GM19324 (cell line): ENCODE measurements around the gene MMP24OS.
A peak's percentile ranks its signal among the peaks of the same experiment; 100 is the strongest.

ENCODE experiments used
- ATAC-seq: cut with Tn5 transposase; IDR thresholded peaks from one replicate; pipeline ENCODE4 v1.9.1; 2021; ENCODE audit warnings: mild to moderate bottlenecking, moderate library complexity; ENCODE audit not compliant: unreplicated experiment, low FRiP score

MMP24OS gene

DNA sequence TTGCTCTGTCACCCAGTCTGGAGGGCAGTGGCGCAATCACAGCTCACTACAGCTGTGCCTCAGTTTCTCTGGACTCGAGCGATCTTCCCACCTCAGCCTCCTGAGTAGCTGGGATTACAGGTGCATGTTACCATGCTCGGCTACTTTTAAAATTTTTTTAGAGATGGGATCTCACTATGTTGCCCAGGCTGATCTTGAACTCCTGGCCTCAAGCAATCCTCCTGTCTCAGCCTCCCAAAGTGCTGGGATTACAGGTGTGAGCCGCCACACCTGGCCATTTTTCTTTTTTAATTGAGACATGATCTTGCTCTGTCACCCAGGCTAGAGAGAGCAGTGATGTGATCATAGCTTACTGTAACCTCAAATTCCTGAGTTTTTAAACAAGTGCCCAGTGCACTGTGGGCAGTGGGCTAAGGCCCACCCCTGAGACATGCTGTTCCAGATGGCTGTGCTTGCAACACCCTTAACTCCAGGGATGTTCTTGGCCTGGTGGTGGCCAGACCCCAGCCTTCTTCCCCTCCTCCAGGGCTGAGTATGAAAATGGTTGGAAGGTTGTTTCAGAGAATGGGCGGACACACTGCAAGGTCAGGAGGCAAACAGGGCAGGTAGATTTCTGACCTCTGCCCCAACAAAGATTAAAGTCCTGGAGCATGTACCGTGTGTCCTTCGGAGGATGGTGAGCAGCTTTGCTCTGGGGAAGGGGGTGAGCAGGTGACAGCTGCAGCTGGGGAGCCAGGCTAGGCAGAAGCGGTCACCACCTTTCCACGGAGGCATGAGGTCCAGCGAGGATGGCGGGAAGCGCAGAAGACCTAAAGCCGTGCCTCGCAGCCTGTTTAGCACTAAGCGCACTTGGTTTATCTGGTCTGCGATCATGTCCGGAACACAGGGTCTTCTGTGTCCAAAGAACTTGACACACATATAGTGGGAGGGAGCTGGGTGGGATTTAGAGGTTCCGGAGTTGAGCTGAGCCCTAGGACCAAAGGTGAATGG, 15.7 kb upstream of the MMP24OS start:
- no peak for ATAC-seq

DNA sequence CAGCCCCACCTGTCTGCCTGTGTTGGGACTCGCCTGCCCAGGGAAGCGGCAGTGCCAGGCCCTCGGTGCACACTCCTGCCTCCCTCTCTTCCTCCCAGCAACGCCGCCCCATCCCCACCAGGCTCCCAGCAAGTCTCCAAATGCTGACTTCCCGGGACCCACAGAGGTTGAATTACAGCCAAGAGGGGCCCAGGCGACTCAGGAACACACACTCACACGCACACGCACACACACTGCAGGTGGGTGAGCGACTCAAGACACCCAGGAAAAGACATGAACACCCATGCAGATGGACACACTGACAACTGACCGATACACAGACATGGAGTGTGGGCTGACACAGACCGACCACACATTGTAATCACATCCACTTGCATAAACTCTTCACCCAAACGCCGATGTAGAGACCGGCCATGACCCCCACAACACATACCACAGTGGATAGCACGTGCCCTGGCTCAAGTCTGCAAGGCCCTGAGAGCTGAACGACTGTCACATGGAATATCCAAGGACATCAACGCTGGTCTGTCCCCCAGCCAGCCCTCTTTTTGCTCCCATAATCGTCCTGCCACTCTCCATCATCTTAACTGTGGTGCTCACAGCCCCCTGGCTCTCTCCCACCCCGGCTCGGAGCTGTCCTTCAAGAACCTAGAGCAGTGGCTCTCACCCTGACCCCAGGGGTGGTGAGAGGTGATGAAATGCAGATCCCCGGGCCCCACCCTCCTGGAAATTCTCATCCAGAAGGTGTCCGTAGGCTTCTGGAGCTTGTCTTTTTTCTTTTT, 14.8 kb upstream of the MMP24OS start:
- ATAC-seq = no peak

DNA sequence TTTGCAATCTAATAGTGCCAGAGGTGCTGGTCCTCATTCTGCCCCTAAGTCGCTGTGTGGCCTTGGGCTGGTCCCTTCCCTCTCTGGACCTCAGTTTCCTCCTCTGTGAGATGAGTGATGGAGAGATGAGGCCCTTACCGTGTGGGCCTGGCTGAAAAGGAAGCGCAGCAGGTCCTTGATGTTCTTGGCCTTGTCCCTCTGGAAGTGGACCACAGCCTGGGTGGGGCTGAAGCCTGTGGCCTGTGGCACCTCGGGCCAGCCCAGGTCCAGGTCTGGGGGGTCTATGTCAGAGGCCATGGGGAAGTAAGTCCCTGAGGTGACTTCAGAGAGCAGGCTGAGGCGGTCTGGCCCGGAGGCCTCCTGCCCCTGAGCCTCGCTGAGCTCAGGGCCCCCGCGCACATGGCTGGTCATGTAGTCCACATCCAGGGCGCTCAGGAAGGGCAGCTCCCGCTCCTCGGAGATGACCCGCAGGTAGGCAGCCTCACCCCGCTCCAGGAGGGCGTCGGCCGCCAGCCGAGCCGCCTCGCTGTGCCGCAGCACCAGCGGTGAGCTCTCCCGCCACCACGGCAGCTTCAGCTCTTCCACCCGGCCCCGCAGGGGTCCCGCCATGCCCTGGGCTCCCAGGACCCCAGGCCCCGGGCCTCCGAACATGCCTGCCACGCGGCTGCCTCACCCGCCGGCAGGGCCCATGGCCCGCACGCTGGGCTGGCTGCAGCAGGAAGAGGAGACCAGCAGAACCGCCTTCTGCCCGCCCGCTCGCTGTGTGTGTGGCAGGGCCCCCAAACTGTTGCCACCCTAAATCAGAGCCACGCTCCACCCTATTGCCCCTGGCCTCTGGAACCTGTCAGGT, 14.0 kb upstream of the MMP24OS start, which contains the start of gene FAM83C:
Gene FAM83C (minus strand): TSS at position 772 of the 850 bp plus-strand sequence. CDS start 121 bp downstream, at position 651.
- no peak for ATAC-seq

DNA sequence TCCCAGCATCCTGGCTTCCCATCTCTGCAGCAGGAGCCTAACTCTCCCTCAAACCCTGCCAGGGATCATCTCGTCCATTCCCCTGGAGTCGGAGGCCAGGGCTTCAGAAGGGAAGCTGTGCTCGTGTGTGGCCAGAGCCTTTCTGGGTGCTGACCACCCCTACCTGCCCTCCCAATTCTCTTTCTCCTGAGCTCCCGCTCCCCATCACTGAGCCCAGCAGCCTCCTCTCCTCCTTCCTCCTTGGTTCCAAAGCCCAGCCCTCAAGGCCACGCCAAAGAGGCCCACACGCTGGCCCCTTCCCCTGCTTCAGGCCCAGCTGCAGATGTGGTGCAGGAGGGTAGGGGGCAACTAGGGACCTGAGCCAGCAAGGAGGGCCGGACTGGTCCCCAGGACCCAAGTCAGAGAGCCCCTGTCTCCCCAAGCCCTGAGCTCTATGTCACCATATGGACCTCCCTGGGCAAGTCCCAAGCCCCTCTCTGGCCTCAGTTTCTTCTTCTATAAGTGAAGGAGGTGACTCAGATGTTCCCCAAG, 13.0 kb upstream of the MMP24OS start:
- no peak for ATAC-seq

DNA sequence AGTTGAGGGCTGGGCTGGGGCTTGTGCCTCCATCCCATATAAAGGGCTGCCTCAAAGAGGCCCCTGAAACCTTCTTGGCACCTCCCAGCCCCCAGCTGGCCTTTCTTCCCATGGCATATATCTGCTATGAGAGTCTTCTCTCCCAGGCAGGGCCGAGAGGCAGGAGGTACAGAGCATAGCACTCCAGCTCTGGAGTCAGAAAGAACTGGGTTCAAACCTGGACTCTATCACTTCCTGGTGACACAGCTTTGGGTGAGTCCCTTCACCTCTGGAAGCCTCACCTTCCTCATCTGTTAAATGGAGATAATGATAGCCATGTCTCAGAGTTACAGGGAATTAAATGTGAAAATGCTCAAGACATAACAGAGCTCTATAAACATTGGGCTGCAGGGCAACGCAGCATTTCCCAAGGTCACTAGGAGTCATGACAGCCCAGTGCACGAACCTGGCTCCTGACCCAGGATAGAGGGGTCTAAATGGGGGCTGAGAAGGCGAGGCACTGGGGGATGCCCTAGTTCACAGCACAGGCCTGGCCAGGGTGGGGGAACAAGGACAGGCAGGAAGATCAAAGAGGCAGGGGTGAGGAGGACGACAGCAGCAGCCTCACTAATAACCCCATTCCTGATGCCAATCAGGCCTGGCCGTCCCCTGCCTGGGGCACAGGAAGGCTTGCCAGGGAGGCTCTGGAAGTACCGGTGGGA, 12.4 kb upstream of the MMP24OS start:
- no peak for ATAC-seq

DNA sequence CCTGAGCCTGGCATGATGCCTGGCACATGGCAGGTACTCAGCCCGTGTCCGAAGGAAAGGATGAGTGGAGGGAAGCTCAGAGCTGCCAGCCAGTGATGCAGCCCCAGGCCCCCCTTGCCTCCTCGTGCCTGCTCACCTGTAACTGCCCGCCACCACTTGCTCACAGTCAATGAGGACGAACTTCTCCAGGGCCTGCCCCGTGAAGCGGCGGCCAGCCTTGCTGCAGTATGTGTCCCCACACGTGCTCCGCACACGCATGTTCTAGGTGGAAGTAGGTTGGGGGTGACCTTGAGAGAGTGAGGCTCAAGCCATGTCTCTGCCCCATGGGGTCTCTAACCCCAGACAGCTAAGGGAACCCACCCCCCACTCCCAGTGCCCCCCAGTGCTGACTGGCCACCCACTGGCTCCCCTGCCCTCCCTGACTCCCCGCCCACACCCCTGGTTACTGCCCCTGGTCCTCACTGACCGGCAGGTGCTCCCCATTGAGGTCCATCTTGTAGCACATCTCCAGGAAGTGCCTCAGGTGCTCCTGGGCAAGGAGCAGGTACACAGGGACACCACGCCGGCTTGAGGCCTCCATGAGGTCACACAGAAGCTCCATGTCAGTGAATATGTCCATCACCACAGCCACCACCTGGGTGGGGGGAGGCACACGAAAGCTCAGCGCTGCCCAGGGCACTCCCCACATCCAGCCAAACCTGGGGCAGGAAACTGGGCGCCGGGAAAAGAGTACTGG, 10.6 kb upstream of the MMP24OS start:
- ATAC-seq = no peak

DNA sequence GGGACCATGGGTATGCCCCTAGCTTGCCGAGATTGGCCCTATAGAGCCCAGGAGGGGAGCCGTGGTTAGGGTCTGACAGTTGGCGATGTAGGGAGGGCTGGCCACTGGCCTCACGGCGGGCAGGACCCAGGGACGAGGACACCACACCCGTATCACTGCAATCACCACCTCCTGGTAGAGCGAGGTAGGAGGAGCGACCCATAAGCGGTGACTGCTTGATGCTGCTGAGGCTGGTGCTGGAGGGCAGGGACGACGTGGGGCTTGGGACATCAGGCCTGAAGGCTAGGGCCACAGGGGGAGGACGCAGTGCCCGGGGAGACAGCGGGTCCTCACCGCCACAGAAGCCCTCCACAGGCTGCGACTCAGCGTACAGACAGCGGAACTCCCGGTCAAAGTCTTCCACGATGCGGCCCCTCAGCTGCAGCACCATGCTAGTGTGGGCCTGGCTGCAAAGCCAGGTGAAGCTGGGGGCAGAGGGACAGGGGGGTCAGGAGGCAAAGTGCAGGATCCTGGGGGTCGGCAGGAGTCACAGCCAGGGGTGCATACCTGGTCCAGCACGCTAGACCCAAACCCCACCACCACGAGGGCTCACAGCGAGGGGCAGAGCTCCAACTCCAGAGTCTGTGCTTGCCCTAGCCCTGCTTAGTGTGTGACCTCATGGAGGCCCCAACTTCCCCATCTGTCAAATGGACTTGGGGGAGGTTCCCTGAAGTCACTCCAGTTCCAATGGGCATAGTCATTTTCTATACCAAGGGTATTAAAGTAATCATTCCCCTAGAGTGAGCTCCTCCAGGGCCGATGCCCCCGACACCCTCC, 9.8 kb upstream of the MMP24OS start:
- no peak for ATAC-seq

DNA sequence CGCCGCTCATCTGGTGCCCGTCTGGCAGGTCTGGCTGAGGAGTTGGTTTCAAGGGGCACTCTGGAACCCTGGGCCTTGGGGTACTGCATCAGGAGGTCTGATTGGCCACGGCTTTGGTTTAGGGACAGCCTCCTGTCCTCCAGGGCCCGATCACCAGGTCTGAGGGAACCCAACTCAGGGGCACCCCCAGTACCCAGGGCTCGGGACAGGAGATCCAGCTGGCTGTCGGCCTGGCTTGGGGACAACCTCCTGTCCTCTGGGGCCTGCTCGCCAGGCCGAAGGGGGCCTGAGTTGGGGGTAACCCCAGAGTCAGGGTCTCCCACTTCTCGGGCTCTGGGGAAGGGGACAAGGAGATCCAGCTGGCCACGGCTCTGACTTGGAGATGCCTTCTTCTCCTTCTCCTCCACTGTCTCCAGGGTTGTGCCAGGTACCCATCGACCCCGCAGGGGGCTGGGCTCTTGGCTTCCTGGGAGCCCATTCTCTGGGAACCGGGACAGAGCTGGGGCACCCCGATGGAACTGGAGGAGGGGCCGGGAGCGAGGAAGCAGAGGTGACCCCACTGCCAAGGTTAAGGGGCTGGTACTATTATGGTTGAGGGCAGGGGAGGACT, 9.1 kb upstream of the MMP24OS start:
- ATAC-seq = no peak

DNA sequence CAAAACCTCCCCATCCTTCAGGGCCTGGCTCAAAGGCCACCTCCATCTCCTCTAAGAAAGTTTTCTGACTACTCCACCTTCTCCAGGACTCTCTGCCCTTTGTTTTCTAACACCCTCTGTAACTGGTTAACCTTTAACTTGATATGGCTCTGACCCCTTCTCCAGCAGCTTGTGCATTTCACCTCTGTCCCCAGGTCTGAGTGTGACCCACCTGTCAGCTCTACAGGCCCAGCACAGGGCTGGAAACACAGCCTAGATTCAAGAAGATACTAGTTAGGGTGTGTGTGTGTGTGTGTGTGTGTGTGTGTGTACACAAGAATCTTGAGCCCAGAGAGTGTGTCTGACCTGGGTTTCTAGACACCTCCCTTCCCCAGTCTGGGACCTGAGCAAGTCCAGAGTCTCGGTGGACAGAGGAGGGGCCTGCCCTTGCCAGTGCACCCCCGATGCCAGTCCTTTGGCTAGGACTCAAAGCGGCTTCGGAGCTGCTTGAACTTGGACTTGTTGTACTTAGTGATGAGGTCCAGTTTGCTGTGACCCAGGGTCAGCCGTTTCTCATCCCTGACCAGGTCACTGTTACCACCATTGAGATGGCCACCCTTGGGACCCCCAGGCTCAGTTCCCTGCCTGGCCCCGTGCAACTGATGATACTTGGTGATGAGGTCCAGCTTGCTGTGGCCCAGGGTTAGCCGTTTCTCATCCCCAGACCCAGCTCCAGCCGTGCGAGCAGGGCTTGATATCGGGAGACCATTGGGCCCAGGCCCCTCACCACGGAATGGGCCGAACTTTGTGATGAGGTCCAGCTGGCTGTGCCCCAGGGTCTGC, 8.4 kb upstream of the MMP24OS start:
- ATAC-seq = no peak

DNA sequence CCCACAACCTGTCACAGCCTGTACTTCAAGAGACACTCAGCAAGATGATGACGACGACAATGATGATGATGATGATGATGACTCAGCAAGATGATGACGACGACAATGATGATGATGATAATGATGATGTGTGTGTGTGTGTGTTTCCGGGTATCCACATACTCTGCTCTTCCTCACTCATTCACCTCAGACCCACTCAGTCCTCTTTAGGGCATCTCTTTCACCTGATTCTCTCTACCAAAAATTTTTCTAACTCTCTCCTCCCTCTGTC, 7.8 kb upstream of the MMP24OS start:
- no peak for ATAC-seq

DNA sequence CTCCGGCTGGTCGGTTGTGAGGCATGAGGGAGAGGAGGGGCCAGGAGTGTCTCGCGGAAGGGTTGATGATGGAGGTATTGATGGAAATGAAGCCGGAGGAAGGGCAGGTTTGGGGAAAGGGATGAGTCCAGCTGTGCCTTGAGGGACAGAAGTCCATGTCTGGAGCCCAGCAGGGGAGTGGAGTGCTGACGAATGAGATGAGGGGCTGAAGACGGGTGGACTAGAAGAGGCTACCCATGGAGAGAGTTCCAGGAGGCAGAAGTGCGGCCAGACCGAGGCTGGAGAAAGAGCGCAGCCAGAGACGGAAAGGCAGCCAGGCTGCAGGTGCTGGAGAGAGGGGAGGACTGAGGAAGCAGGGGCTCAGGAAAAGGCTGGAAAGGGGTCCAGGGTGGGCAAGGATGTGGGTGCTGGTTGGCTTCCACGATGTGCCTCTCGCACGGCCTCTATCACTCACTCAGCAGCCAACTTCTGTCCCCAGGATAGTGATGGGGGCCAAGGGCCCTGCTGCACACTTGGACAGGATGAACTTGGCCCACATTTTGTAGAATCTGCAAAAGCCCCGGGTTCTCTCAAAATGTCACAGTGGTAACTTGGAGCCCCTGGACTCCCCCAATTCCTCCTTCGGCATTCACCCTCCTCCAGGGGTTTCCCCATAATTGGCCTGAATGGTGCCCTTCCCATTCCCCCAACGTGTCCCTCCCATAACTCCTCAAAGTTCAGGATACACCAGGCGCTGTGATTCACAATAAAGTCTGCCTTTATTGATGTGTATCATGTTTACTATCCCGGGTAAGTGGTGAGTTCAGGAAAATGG, 7.3 kb upstream of the MMP24OS start:
- ATAC-seq = no peak

DNA sequence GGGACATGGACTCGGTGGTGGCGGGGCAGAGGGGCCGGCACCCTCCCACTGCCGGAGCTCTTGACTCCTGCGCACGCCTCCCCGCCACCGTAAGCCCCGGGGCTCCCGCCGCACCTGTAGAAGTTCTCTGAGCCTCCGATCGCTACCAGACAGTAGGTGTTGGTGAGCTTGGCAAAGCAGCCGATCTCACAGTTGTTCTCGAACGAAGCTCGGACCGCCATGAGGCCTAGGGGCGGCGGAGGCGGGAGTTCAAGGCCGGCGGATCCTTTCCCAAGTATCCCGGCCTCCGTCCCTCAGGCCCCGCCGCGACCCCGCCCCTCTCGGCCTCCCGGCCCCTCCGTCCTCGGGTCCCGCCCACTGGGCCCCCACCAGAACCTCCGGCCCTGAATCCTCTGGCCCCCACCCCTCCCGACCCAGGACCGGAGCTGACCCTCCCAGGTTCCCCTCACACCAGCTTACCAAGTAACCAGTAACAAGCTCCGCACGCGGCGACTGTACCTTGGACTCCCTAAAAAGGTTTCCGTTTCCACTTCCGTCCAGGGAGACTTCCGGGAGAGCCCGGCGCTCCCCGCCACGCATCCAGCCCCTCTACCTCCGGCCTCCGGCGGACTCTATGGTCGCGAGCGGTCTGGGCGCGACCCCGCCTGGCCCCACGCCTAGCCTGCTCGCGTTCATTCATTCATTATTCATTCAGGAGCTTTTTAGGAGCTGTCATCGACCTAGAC, 6.5 kb upstream of the MMP24OS start, which contains the start of gene EIF6:
Gene EIF6 (minus strand): TSS at position 506 of the 725 bp plus-strand sequence. CDS start 285 bp downstream, at position 221.
- peak; percentile 68 for ATAC-seq

DNA sequence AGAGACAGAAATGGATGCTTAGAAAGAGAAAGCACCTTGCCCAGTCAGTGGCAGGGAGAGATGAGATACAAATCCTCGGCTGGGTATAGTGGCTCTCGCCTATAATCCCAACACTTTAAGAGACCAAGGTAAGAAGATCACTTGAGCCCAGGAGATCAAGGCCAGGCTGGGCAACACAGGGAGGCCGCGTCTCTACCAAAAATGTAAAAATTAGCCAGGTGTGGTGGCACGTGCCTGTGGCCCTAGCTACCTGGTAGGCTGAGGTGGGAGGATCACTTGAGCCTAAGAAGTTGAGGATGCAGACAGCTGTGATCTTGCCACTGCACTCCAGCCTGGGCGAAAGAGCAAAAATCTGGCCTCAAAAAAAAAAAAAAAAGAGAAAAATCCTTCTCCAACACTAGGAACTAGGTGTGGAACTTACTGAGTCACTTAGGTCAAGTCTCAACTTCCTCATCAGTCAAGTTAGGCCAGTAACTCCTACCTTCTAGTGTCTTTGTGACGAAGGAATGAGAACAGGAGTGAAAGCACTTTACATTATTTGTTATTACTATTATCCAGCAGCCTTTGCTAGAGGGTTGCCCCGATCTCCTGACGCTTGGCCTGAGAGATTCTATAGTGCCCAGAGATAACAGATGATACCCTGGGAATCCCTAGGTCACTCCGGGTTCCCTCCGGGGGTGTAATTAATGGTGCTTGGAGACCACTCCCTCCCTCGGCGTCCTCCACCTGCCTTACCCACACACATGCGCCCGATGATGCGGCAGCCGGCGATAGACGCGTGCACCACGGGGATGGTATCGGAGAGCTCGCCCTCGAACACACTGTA, 5.7 kb upstream of the MMP24OS start:
- peak; percentile 17 for ATAC-seq

DNA sequence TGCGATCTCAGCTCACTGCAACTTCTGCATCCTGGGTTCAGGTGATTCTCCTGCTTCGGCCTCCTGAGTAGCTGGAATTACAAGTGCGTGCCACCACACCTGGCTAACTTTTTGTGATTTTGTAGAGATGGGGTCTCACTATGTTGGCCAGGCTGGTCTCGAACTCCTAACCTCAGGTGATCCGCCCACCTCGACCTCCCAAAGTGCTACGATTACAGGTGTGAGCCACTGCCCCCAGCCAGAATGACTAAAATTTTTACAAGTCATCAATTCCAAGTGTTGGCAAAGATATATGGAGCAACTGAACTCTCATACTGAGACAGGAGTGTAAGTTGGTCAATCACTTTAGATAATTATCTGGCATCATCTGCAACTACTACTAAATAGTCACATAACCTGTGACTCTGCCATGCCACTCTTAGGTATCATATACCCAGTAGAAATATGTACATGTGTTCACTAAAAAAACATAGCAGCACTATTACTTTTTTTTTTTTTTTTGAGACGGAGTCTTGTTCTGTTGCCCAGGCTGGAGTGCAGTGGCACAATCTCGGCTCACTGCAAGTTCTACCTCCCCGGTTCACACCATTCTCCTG, 3.7 kb upstream of the MMP24OS start:
- ATAC-seq = no peak
